ENCODE measurements around the gene GCH1.

Gene GCH1

GRCh38 chr14:54813081-54813480 lies 89.5 kb downstream of the GCH1 start:
- Histone ChIP-seq H3K79me1 (ENCODE audit: low read depth, low read length) (no peaks in the 10 kb centered on the region), H2AK5ac (ENCODE audit: low read depth, low read length) (no peak overlapping the region), H2BK5ac (ENCODE audit: low read length) (no peak overlapping the region), H4K91ac (ENCODE audit: low read depth, low read length, poor library complexity) (no peak overlapping the region), H3K9me3 (replicated peaks in 1 of 2; ENCODE audit: control insufficient read depth in 2 of 2, insufficient read depth in 1 of 2, low read depth in 1 of 2, low read length in 2 of 2) (no peaks in the 10 kb centered on the region), H3K27me3 (ENCODE audit: control insufficient read depth in 3 of 3, insufficient read depth in 3 of 3, low read depth in 1 of 3, low read length in 3 of 3) (peaks cover 0 to 13% (median 0%) of the 10 kb centered on the region in 3 experiments), H3K27ac (replicated peaks; ENCODE audit: low read length) (no peak overlapping the region), H3K14ac (ENCODE audit: low read length) (no peak overlapping the region), H3K36me3 (replicated peaks in 1 of 2; ENCODE audit: control insufficient read depth in 2 of 2, insufficient read depth in 2 of 2, low read length in 2 of 2) (no peaks in the 10 kb centered on the region), H3K18ac (ENCODE audit: low read length) (no peak overlapping the region), H3K4me1 (ENCODE audit: control insufficient read depth in 2 of 2, insufficient read depth in 1 of 2, low read depth in 1 of 2, low read length in 2 of 2) (peaks cover 3 to 10% of the 10 kb centered on the region in 2 donors), H2AFZ (ENCODE audit: low read length) (no peak overlapping the region), H3K9ac (ENCODE audit: low read depth, low read length, poor library complexity) (no peak overlapping the region), H4K8ac (ENCODE audit: low read depth, low read length) (no peak overlapping the region), H3K4me3 (ENCODE audit: low read length in 2 of 2) (no peak overlapping the region), H2BK12ac (ENCODE audit: low read length) (no peak overlapping the region), H3K23ac (ENCODE audit: low read depth, low read length, poor library complexity) (no peak overlapping the region), H2BK120ac (ENCODE audit: low read depth, low read length) (no peak overlapping the region), H3K4me2 (ENCODE audit: insufficient read depth, low read length, poor library complexity, severe bottlenecking) (no peak overlapping the region), H2BK15ac (ENCODE audit: low read length) (no peak overlapping the region), H3K4ac (ENCODE audit: low read length) (no peak overlapping the region)
- no CpG with 5 or more reads among the region's 2 CpGs for WGBS, 2 donors (ENCODE audit: extremely low coverage in 2 of 2, insufficient read length in 2 of 2, insufficient replicate concordance in 1 of 2)
- DNase-seq (ENCODE audit: low spot score), result no peak

- Histone ChIP-seq H2AFZ (ENCODE audit: low read length) (no peak overlapping the region), H3K4me2 (ENCODE audit: insufficient read depth, low read length, poor library complexity, severe bottlenecking) (no peak overlapping the region), H3K36me3 (replicated peaks in 1 of 2; ENCODE audit: control insufficient read depth in 2 of 2, insufficient read depth in 2 of 2, low read length in 2 of 2) (no peaks in the 10 kb centered on the region), H3K14ac (ENCODE audit: low read length) (no peak overlapping the region), H4K8ac (ENCODE audit: low read depth, low read length) (no peak overlapping the region), H3K79me1 (ENCODE audit: low read depth, low read length) (no peaks in the 10 kb centered on the region), H3K27ac (replicated peaks; ENCODE audit: low read length) (no peak overlapping the region), H3K9me3 (replicated peaks in 1 of 2; ENCODE audit: control insufficient read depth in 2 of 2, insufficient read depth in 1 of 2, low read depth in 1 of 2, low read length in 2 of 2) (no peaks in the 10 kb centered on the region), H2BK12ac (ENCODE audit: low read length) (no peak overlapping the region), H3K4me1 (ENCODE audit: control insufficient read depth in 2 of 2, insufficient read depth in 1 of 2, low read depth in 1 of 2, low read length in 2 of 2) (peaks cover 0 to 6% of the 10 kb centered on the region in 2 donors), H3K27me3 (ENCODE audit: control insufficient read depth in 3 of 3, insufficient read depth in 3 of 3, low read depth in 1 of 3, low read length in 3 of 3) (peaks cover 0 to 13% (median 0%) of the 10 kb centered on the region in 3 experiments), H2BK15ac (ENCODE audit: low read length) (no peak overlapping the region), H3K4ac (ENCODE audit: low read length) (no peak overlapping the region), H3K4me3 (ENCODE audit: low read length in 2 of 2) (no peak overlapping the region), H2BK5ac (ENCODE audit: low read length) (no peak overlapping the region), H3K9ac (ENCODE audit: low read depth, low read length, poor library complexity) (no peak overlapping the region), H3K18ac (ENCODE audit: low read length) (no peak overlapping the region), H4K91ac (ENCODE audit: low read depth, low read length, poor library complexity) (no peak overlapping the region), H2AK5ac (ENCODE audit: low read depth, low read length) (no peak overlapping the region), H3K23ac (ENCODE audit: low read depth, low read length, poor library complexity) (no peak overlapping the region), H2BK120ac (ENCODE audit: low read depth, low read length) (no peak overlapping the region)
- no peak for DNase-seq (ENCODE audit: low spot score)
- no CpG with 5 or more reads among the region's 6 CpGs for WGBS, 2 donors (ENCODE audit: extremely low coverage in 2 of 2, insufficient read length in 2 of 2, insufficient replicate concordance in 1 of 2)
Measured at GRCh38 chr14:54812617-54813016, 90.0 kb downstream of the GCH1 start.

GRCh38 chr14:54809767-54810166 lies 92.9 kb downstream of the GCH1 start:
- H4K91ac ChIP-seq (ENCODE audit: low read depth, low read length, poor library complexity), result no peak overlapping the region
- no peaks in the 10 kb centered on the region for H3K9me3 ChIP-seq (replicated peaks in 1 of 2; ENCODE audit: control insufficient read depth in 2 of 2, insufficient read depth in 1 of 2, low read depth in 1 of 2, low read length in 2 of 2)
- H3K27ac ChIP-seq (replicated peaks; ENCODE audit: low read length), result no peak overlapping the region
- no peak overlapping the region for H3K9ac ChIP-seq (ENCODE audit: low read depth, low read length, poor library complexity)
- no peak overlapping the region for H3K4me2 ChIP-seq (ENCODE audit: insufficient read depth, low read length, poor library complexity, severe bottlenecking)
- H3K4me1 ChIP-seq (ENCODE audit: control insufficient read depth in 2 of 2, insufficient read depth in 1 of 2, low read depth in 1 of 2, low read length in 2 of 2), result peaks cover 0 to 2% of the 10 kb centered on the region in 2 donors
- H3K18ac ChIP-seq (ENCODE audit: low read length), result no peak overlapping the region
- H3K14ac ChIP-seq (ENCODE audit: low read length), result no peak overlapping the region
- H2AFZ ChIP-seq (ENCODE audit: low read length), result no peak overlapping the region
- no peak for DNase-seq (ENCODE audit: low spot score)
- H2BK12ac ChIP-seq (ENCODE audit: low read length), result no peak overlapping the region
- H4K8ac ChIP-seq (ENCODE audit: low read depth, low read length), result no peak overlapping the region
- no peak overlapping the region for H2BK15ac ChIP-seq (ENCODE audit: low read length)
- H3K79me1 ChIP-seq (ENCODE audit: low read depth, low read length), result no peaks in the 10 kb centered on the region
- peaks cover 0 to 14% (median 0%) of the 10 kb centered on the region in 3 experiments for H3K27me3 ChIP-seq (ENCODE audit: control insufficient read depth in 3 of 3, insufficient read depth in 3 of 3, low read depth in 1 of 3, low read length in 3 of 3)
- H2AK5ac ChIP-seq (ENCODE audit: low read depth, low read length), result no peak overlapping the region
- H2BK120ac ChIP-seq (ENCODE audit: low read depth, low read length), result no peak overlapping the region
- H3K4ac ChIP-seq (ENCODE audit: low read length), result no peak overlapping the region
- no peak overlapping the region for H3K4me3 ChIP-seq (ENCODE audit: low read length in 2 of 2)
- no CpG with 5 or more reads among the region's 8 CpGs for WGBS, 2 donors (ENCODE audit: extremely low coverage in 2 of 2, insufficient read length in 2 of 2, insufficient replicate concordance in 1 of 2)
- H2BK5ac ChIP-seq (ENCODE audit: low read length), result no peak overlapping the region
- no peak overlapping the region for H3K23ac ChIP-seq (ENCODE audit: low read depth, low read length, poor library complexity)
- no peaks in the 10 kb centered on the region for H3K36me3 ChIP-seq (replicated peaks in 1 of 2; ENCODE audit: control insufficient read depth in 2 of 2, insufficient read depth in 2 of 2, low read length in 2 of 2)

- Histone ChIP-seq H3K9me3 (replicated peaks in 1 of 2; ENCODE audit: control insufficient read depth in 2 of 2, insufficient read depth in 1 of 2, low read depth in 1 of 2, low read length in 2 of 2) (no peaks in the 10 kb centered on the region), H3K36me3 (replicated peaks in 1 of 2; ENCODE audit: control insufficient read depth in 2 of 2, insufficient read depth in 2 of 2, low read length in 2 of 2) (no peaks in the 10 kb centered on the region), H2BK15ac (ENCODE audit: low read length) (no peak overlapping the region), H3K9ac (ENCODE audit: low read depth, low read length, poor library complexity) (no peak overlapping the region), H2BK5ac (ENCODE audit: low read length) (no peak overlapping the region), H4K91ac (ENCODE audit: low read depth, low read length, poor library complexity) (no peak overlapping the region), H3K4me3 (ENCODE audit: low read length in 2 of 2) (no peak overlapping the region), H3K4ac (ENCODE audit: low read length) (no peak overlapping the region), H4K8ac (ENCODE audit: low read depth, low read length) (no peak overlapping the region), H3K27me3 (ENCODE audit: control insufficient read depth in 3 of 3, insufficient read depth in 3 of 3, low read depth in 1 of 3, low read length in 3 of 3) (peaks cover 0 to 23% (median 0%) of the 10 kb centered on the region in 3 experiments), H2AFZ (ENCODE audit: low read length) (no peak overlapping the region), H2AK5ac (ENCODE audit: low read depth, low read length) (no peak overlapping the region), H3K4me1 (ENCODE audit: control insufficient read depth in 2 of 2, insufficient read depth in 1 of 2, low read depth in 1 of 2, low read length in 2 of 2) (peaks cover 0 to 2% of the 10 kb centered on the region in 2 donors), H3K79me1 (ENCODE audit: low read depth, low read length) (no peaks in the 10 kb centered on the region), H3K27ac (replicated peaks; ENCODE audit: low read length) (no peak overlapping the region), H2BK120ac (ENCODE audit: low read depth, low read length) (no peak overlapping the region), H2BK12ac (ENCODE audit: low read length) (no peak overlapping the region), H3K18ac (ENCODE audit: low read length) (no peak overlapping the region), H3K4me2 (ENCODE audit: insufficient read depth, low read length, poor library complexity, severe bottlenecking) (no peak overlapping the region), H3K14ac (ENCODE audit: low read length) (no peak overlapping the region), H3K23ac (ENCODE audit: low read depth, low read length, poor library complexity) (no peak overlapping the region)
- no peak for DNase-seq (ENCODE audit: low spot score)
- no CpG with 5 or more reads among the region's 8 CpGs for WGBS, 2 donors (ENCODE audit: extremely low coverage in 2 of 2, insufficient read length in 2 of 2, insufficient replicate concordance in 1 of 2)
Measured at GRCh38 chr14:54808326-54809161, 94.1 kb downstream of the GCH1 start.
